OCI-M1 (cell line): ENCODE results near the gene KRT38.
"Not testable (repeated sequence)": the region's sequence is repeated elsewhere in the genome, so short reads cannot be mapped to it uniquely, and the experiment has no call there.

Source experiments
- DNase-seq: peaks from one replicate; lab custom pipeline; 2025; lab: John Stamatoyannopoulos, UW

KRT38 gene

DNA sequence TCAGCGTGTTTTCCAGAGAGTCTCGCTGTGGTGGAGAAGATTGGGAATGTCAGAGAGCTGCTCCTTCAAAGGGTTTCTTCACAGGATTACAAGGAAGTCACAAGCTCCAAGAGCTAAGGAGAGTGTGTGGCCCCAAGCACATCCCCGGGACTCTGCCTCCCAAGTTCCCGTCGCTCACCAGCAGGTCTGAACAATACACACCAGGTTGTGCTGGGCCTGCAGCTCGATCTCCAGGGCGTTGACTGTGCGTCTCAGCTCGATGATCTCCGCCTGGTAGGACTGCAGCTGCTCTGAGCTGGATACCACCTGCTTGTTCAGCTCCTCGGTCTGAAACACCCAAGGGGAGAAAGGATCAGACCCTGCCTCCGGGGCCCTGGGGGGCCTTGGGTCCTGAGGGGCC is 45.7 kb downstream of the KRT38 start:
- not testable (repeated sequence) for DNase-seq

DNA sequence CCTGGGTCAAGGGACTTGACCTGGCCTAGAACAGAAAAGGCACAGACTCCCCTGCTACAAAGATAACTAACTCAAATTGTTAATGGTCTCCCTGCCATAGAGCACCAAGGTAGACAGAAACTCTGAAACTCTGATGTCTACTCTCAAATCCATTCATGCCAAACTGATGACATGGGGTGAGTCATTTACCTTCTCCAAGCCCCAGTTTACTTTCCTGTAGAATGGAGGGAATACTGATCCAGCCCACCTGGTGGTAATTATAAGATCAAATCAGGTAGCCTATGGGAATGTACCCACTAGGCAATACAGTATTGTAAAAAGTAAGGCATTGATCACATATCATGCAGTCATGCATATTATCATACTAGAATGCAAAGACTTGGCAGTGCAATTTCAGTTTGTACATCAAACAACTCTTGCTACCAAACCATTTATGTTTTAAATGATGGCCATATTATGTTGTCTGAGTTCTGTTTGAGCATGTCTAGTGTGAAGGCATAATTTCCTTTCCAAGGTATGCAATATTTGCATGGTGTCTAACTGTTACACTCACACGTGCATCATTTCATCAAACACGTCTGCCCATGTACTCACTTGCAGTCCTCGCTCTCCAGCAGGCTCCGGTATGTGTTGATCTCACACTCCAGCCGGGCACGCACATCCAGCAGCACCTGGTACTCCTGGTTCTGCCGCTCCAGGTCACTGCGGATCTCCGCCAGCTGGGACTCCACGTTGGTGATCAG is 46.4 kb downstream of the KRT38 start:
- no peak for DNase-seq

DNA sequence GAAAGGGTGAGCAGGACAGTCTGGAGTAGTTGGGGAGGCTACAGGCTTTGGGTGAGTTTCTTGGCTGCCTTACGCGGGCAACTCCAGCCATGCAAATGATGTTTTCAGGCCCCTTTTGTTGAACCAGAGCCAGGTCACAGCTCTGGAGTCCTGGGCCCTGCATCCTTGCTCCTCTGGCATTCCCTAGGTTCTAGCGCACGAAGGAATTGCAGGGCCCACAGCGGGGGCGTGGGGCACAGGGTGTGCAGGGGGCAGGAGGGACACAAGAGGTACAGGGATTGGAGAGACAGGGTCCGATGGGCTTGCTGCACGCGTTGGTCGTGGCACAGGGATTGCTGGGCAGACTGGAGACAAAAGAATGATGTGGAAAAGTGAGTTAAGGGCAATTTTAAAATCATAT is 47.0 kb downstream of the KRT38 start:
- DNase-seq = no peak

DNA sequence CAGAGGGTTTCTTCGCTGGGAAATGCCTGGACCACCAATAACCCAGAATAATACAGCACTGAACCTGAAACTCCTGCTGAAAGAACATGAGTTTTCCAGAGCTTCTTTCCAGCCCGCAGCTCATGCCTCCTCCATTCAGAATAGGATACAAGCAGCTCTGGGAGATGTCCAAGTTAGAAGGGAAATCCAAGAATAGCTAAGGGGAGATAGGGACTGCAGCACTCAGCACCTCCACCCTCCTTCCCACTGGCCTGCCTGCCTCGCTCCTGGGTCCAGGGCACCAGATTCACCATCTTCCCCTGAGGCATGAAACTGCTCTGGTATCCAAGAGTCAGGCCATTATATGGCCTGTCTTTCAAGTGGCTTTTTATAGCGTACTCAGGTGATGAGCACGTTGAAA is 47.5 kb downstream of the KRT38 start:
- no peak for DNase-seq

DNA sequence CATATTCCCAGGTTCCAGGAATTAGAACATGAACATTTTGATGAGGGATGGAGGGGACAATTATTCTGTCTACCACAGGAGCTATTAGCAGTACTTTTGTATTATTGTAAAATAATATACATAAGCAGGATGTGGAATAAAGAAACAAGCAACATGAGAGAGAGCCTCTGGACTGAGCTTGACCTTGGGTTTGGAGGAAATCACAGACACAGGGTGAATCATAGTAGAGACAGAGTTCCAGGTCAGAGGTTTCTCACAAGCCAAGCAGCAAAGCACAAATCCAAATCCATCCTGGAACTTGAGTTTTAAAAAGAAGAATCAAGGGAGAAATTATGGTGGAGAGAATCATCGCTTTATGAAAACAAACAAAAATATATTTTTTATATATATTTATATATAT is 48.5 kb downstream of the KRT38 start:
- no peak for DNase-seq

DNA sequence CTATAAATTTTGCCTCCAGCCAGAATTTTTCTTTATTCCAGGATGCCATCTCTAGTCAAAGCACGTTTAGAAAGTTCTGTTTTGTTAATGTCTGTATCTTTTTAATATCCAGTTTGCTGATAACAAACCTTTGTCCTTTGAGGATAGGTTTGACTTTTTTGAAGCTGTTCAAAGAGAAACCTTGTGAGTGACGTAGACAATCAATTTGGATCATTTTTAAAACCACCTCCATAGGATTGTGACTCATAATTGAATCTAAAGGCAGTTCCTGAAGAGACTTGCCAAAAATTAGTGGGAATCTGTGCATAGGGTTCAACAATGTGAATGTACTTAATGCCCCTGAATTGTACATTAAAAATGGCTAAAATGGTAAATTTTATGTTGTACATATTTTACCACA is 49.2 kb downstream of the KRT38 start:
- DNase-seq = no peak

DNA sequence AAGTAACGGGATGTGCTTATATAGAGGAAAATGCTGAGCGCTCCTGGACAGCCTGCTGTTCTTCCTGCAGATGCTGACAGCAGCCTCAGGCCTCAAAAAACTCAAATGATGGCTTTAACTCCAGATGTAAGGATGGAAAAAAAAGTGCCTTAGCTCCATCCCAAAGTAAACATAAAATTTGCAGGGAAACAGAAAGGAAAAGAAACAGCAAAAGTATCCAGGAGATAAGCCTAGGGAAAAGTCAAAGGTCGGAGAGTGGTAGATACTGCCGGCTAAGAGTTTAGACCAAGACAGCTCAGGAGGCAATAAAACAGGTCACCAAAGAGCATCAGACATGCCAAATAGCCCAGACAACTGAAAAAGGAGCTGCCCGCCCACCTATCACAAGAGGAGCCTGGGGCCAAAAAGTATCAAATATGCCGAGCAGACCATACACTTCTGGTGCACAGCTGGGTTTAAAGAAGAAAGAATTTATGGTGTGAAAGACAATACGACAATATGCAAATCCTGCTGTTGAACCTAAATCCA is 50.3 kb downstream of the KRT38 start:
- no peak for DNase-seq

DNA sequence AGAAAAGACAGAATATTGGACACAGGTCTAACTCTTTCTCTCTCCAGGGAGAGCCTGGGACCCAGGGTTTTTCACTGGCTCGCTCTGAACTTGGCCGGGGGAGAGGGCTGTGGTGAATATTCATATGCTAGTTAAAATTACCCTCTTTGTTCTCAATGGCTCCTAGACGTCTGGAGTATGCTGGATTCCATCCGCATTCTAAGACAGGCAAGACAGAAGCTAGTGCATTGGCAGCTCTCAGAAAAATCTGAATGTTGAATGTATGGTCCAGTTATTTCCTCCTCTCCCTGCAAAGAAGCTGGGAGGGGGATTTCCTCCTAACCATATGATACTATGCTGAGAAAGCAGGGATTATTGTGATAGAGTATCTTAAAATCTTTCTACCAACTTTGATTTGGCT is 53.1 kb downstream of the KRT38 start:
- no peak for DNase-seq

DNA sequence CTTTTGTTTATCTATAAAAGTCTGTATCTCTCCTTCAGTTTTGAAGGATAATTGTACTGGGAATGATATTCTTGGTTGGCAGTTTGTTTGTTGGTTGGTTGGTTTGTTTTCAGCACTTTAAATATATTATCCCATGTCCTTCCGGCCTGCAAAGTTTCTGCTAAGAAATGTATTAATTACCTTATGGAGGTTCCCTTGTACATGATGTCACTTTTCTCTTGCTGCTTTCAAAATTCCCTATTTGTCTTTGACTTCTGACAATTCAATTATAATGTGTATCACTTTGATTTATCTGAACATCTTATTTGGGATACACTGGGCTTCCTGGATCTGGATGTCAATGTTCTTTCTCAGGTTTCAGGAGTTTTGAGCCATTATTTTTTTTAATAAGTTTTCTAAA is 54.6 kb downstream of the KRT38 start:
- DNase-seq = no peak
